PFSK-1 (cell line): ENCODE measurements around the gene FRK.

Experiments used
- POLR2AphosphoS5 ChIP-seq: IDR thresholded peaks from 2 replicates; pipeline ENCODE4 v1.6.1; 2012; ENCODE audit warnings: low read depth, mild to moderate bottlenecking, control low read depth, low read length, moderate library complexity
- SIN3A ChIP-seq: IDR thresholded peaks from 2 replicates; pipeline ENCODE4 v1.6.1; 2012; ENCODE audit warnings: mild to moderate bottlenecking, low read length, moderate library complexity, borderline replicate concordance; ENCODE audit not compliant: insufficient read depth
- TAF1 ChIP-seq: IDR thresholded peaks from 2 replicates; pipeline ENCODE4 v1.6.1; 2012; ENCODE audit warnings: low read length, control low read depth, borderline replicate concordance; ENCODE audit not compliant: insufficient read depth
- TF ChIP-seq, protein P1 (sequence below), 2 experiments: IDR thresholded peaks; 2 replicates each; pipeline versions ENCODE4 v1.6.1 to v1.8.0; 2011 to 2012; ENCODE audit warnings: low read depth in 2 of 2, low read length in 2 of 2, control low read depth in 1 of 2, inconsistent platforms in 1 of 2, mild to moderate bottlenecking in 1 of 2, moderate library complexity in 1 of 2; ENCODE audit not compliant: insufficient read depth in 1 of 2

DNA sequence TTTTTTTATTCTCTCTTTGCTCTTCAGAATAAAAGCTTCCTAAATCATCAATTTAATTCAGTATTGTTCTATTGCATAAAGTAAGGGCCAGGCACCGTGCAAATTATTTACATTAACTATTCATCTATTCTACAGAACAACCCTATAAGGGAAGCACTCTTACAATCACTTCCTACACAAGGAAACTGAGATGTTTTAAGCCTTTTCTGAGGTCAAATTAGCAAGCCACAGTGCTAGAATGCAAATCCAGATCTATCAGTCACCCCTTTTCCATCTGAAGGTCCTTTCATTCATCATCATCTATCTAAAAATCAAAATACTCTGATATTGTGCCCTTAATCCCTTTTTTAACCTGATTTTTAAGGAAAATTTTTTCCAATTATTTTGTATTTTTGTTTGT lies 31.2 kb downstream of the FRK start:
- TF ChIP-seq SIN3A: no peak
- TF ChIP-seq, protein P1, sequence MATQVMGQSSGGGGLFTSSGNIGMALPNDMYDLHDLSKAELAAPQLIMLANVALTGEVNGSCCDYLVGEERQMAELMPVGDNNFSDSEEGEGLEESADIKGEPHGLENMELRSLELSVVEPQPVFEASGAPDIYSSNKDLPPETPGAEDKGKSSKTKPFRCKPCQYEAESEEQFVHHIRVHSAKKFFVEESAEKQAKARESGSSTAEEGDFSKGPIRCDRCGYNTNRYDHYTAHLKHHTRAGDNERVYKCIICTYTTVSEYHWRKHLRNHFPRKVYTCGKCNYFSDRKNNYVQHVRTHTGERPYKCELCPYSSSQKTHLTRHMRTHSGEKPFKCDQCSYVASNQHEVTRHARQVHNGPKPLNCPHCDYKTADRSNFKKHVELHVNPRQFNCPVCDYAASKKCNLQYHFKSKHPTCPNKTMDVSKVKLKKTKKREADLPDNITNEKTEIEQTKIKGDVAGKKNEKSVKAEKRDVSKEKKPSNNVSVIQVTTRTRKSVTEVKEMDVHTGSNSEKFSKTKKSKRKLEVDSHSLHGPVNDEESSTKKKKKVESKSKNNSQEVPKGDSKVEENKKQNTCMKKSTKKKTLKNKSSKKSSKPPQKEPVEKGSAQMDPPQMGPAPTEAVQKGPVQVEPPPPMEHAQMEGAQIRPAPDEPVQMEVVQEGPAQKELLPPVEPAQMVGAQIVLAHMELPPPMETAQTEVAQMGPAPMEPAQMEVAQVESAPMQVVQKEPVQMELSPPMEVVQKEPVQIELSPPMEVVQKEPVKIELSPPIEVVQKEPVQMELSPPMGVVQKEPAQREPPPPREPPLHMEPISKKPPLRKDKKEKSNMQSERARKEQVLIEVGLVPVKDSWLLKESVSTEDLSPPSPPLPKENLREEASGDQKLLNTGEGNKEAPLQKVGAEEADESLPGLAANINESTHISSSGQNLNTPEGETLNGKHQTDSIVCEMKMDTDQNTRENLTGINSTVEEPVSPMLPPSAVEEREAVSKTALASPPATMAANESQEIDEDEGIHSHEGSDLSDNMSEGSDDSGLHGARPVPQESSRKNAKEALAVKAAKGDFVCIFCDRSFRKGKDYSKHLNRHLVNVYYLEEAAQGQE (IDR thresholded peaks at IDR 0.05; ENCODE audit: insufficient read depth in 1 of 2, low read depth in 2 of 2, low read length in 2 of 2): no peak
- TF ChIP-seq TAF1: no peak
- no peak for TF ChIP-seq POLR2AphosphoS5
